ENCODE results near the gene RYR3.
"Not testable (repeated sequence)": the region's sequence is repeated elsewhere in the genome, so short reads cannot be mapped to it uniquely, and the experiment has no call there.

The RYR3 gene

GRCh38 chr15:33586786-33587697 lies 276.3 kb downstream of the RYR3 start:
- no peak overlapping the region for H3K4me3 ChIP-seq (ENCODE audit: low read depth, low read length)
- TF ChIP-seq CTCF (IDR thresholded peaks at IDR 0.05; ENCODE audit: low read depth, low read length, missing control alignments): no peak

DNA sequence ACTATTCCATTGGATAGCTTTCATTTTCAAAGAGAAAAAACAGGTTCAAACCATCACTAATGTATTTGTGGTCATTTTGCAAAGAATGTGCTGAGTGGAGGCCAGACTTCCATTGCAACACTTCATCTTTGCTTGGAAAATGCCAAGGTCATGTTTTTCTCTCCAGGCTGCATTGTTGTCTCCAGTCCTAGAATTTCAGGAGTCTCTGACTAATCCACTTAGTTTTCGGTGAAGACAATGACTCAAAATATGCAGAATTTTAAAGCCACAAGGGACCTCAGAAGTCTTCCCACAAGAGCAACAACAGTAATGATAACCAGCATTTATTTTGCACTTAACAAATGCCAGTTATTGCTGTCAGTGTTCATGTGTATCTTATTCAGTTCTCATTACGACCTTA lies 277.0 kb downstream of the RYR3 start:
- DNase-seq (ENCODE audit: low read depth): peak; percentile 98
- no peak overlapping the region for H3K4me3 ChIP-seq (ENCODE audit: low read depth, low read length)
- TF ChIP-seq CTCF (IDR thresholded peaks at IDR 0.05; ENCODE audit: low read depth, low read length, missing control alignments): no peak
- in situ Hi-C loops (cut with HindIII; ENCODE audit: low sequenced_read_pairs): no loop called here

More at GRCh38 chr15:33586786-33587697, 276.3 kb downstream of the RYR3 start:
- no peak for DNase-seq (ENCODE audit: low read depth)
- in situ Hi-C loops (cut with HindIII; ENCODE audit: low sequenced_read_pairs): no loop called here

- DNase-seq (ENCODE audit: low read depth): no peak
- H3K4me3 ChIP-seq (ENCODE audit: low read depth, low read length): no peak overlapping the region
- in situ Hi-C loops (cut with HindIII; ENCODE audit: low sequenced_read_pairs): no loop called here
- no peak for TF ChIP-seq CTCF (IDR thresholded peaks at IDR 0.05; ENCODE audit: low read depth, low read length, missing control alignments)
Observed at GRCh38 chr15:33592864-33593263, 282.1 kb downstream of the RYR3 start.

- H3K4me3 ChIP-seq (ENCODE audit: low read depth, low read length); DNase-seq (ENCODE audit: low read depth); in situ Hi-C loops (cut with HindIII; ENCODE audit: low sequenced_read_pairs): not testable (repeated sequence)
Observed at GRCh38 chr15:33598382-33598781, 287.6 kb downstream of the RYR3 start.

DNA sequence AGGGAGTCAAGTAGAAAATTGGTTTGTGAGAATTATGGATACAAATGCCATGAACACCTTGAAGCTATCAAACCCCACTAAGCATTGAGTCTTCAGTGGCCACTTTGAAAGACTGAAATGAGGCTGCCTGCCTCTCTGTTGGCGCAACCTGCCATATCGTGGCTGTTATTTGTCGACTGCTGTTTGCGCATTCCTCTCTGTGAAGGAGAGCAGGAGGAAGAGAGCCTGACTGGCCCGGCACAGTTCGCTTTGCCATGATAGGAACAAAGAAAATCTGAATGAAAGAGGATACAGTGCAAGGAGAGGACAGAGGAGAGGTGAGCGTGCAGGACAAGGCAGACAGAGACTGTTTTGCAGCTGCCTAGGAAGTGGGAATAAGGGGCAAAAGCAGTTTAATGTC lies 289.4 kb downstream of the RYR3 start:
- no peak overlapping the region for H3K4me3 ChIP-seq (ENCODE audit: low read depth, low read length)
- no peak for DNase-seq (ENCODE audit: low read depth)
- in situ Hi-C loops (cut with HindIII; ENCODE audit: low sequenced_read_pairs): loop anchor here (10.0 kb wide), 1 partner anchor 375 kb away; no protein-coding TSS in a partner anchor
- TF ChIP-seq CTCF (IDR thresholded peaks at IDR 0.05; ENCODE audit: low read depth, low read length, missing control alignments): no peak

GRCh38 chr15:33601461-33601860 lies 290.7 kb downstream of the RYR3 start:
- no peak for TF ChIP-seq CTCF (IDR thresholded peaks at IDR 0.05; ENCODE audit: low read depth, low read length, missing control alignments)
- H3K4me3 ChIP-seq (ENCODE audit: low read depth, low read length): no peak overlapping the region
- DNase-seq (ENCODE audit: low read depth): no peak
- in situ Hi-C loops (cut with HindIII; ENCODE audit: low sequenced_read_pairs): loop anchor here (10.0 kb wide), 1 partner anchor 377 kb away; no protein-coding TSS in a partner anchor

GRCh38 chr15:33608714-33609113 lies 297.9 kb downstream of the RYR3 start:
- H3K4me3 ChIP-seq (ENCODE audit: low read depth, low read length): no peak overlapping the region
- DNase-seq (ENCODE audit: low read depth): no peak
- in situ Hi-C loops (cut with HindIII; ENCODE audit: low sequenced_read_pairs): loop anchor here (10.0 kb wide), 1 partner anchor 384 kb away; no protein-coding TSS in a partner anchor
- peak; percentile 45 for TF ChIP-seq CTCF (IDR thresholded peaks at IDR 0.05; ENCODE audit: low read depth, low read length, missing control alignments)

Data from astrocyte of the cerebellum (primary cell).